BE2C (cell line): ENCODE measurements around the gene SNAPC4.

Experiments used
- DNase-seq: peaks from one replicate; pipeline ENCODE4 v3.0.0-alpha.2; 2020
- H3K27me3 ChIP-seq: fragments of 250-450 bp; sonication (Bioruptor Pico); 2 replicates; pipeline ENCODE4 v1.5.1; 2020; ENCODE audit warnings: mild to moderate bottlenecking
- H3K36me3 ChIP-seq: fragments of 250-450 bp; sonication (Bioruptor Pico); 2 replicates; pipeline ENCODE4 v1.5.1; 2020; ENCODE audit warnings: mild to moderate bottlenecking
- H3K4me1 ChIP-seq: fragments of 250-450 bp; sonication (Bioruptor Pico); 2 replicates; pipeline ENCODE4 v1.5.1; 2020
- H3K4me3 ChIP-seq: 2 replicates; pipeline ENCODE4 v1.5.1; 2011; ENCODE audit warnings: low read depth, low read length
- H3K9me3 ChIP-seq: fragments of 250-450 bp; sonication (Bioruptor Pico); 2 replicates; pipeline ENCODE4 v1.5.1; 2020
- CTCF ChIP-seq: IDR thresholded peaks from 2 replicates; pipeline ENCODE4 v1.5.1; 2012; ENCODE audit warnings: mild to moderate bottlenecking, low read depth, low read length

SNAPC4 gene

GRCh38 chr9:136396219-136396515, 3.8 kb downstream of the SNAPC4 start:
- no peaks in the 10 kb centered on the region for H3K9me3 ChIP-seq
- H3K36me3 ChIP-seq = peaks cover 71% of the 10 kb centered on the region
- no peak for TF ChIP-seq CTCF
- DNase-seq = no peak
- peaks cover 5% of the 10 kb centered on the region for H3K4me1 ChIP-seq
- H3K27me3 ChIP-seq = no peaks in the 10 kb centered on the region
- no peak overlapping the region for H3K4me3 ChIP-seq

- no peak overlapping the region for H3K4me3 ChIP-seq
- H3K4me1 ChIP-seq = peaks cover 3% of the 10 kb centered on the region
- peaks cover 75% of the 10 kb centered on the region for H3K36me3 ChIP-seq
- DNase-seq = no peak
- TF ChIP-seq CTCF = no peak
- no peaks in the 10 kb centered on the region for H3K9me3 ChIP-seq
- no peaks in the 10 kb centered on the region for H3K27me3 ChIP-seq
Observed at GRCh38 chr9:136395345-136396218, 4.4 kb downstream of the SNAPC4 start.

DNA sequence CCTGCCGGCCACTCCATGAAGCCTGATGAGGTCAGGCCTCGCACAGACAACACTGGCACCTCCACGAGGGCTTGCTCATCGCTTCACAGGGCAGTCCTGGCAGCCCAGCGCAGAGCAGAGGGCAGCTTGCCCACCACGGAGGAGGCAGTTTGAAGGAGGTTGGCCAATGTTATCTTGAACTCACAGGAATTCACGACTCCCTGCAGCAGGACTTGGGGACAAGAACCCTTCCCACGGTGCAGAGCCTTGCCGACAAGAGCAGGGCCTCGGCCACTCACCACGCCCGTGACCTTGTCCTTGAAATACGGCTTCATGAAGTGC, 5.0 kb downstream of the SNAPC4 start:
- no peak for TF ChIP-seq CTCF
- no peak for DNase-seq
- H3K4me3 ChIP-seq = no peak overlapping the region
- no peaks in the 10 kb centered on the region for H3K9me3 ChIP-seq
- H3K36me3 ChIP-seq = peaks cover 77% of the 10 kb centered on the region
- no peaks in the 10 kb centered on the region for H3K4me1 ChIP-seq
- no peaks in the 10 kb centered on the region for H3K27me3 ChIP-seq

DNA sequence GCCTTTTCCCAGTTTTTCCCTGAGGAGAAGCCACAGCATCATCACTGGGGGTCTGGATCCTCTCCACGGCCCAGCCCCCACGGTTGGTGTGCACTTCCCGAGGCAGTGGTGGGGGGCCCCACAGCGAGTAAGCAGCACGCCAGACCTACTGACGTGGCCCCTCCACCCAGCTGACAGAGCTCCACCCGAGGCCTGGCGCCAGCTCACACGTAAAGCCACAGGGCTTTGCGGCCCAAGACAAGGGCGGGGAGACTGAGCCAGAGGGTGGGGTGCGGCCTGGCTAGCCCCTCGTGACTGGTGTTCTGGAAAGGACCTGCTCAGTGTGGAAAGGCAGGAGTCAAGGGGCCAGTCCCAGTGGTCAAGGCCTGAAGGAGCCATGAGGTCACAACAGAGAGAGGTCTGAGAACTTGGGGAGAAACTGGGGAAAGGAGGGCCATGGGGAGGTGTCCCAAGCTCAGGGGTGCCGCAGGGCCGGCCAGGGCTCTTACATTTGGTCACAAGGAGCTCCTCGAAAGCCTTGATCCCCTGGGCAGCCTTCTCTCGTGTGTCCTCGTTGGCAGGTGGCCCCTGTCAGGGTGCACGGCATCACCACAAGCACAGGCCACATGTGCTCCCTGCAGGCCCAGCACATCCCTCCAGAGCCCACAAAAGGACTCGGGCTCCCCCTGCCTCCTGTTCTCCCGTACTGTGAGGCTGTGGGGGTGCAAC, 5.5 kb downstream of the SNAPC4 start:
- Histone ChIP-seq H3K9me3 (no peaks in the 10 kb centered on the region), H3K27me3 (no peaks in the 10 kb centered on the region), H3K4me1 (no peaks in the 10 kb centered on the region), H3K36me3 (peaks cover 81% of the 10 kb centered on the region), H3K4me3 (no peak overlapping the region)
- no peak for TF ChIP-seq CTCF
- DNase-seq = no peak

GRCh38 chr9:136393531-136393930, 6.4 kb downstream of the SNAPC4 start:
- DNase-seq = no peak
- Histone ChIP-seq H3K9me3 (no peaks in the 10 kb centered on the region), H3K4me3 (no peak overlapping the region), H3K4me1 (no peaks in the 10 kb centered on the region), H3K36me3 (peaks cover 88% of the 10 kb centered on the region), H3K27me3 (no peaks in the 10 kb centered on the region)
- no peak for TF ChIP-seq CTCF
